ENCODE results near the gene RAB7A.

DNA sequence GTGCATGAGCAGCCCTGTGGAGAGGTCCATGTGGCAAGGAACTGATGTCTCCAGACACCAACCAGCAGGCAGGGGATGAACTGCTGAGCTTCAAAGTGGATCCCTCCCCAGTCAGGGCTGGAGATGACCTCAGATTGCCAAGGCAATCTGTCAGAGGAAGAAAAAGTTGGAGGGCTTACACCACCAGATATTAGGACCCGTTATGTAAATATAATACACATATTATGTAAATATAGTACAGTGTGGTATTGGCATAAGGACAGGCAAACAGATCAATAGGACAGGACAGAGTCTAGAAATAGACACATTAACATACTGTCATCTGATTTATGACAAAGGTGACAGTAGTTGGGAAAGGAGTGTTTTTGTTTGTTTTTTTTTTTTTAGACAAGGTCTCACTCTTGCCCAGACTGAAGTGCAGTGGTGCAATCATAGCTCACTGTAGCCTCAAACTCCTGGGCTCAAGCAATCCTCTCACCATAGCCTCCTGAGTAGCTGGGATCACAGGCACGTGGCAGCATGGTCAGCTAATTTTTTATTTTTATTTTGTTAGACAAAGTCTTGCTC is 18.0 kb upstream of the RAB7A start:
- TF ChIP-seq, protein P1, sequence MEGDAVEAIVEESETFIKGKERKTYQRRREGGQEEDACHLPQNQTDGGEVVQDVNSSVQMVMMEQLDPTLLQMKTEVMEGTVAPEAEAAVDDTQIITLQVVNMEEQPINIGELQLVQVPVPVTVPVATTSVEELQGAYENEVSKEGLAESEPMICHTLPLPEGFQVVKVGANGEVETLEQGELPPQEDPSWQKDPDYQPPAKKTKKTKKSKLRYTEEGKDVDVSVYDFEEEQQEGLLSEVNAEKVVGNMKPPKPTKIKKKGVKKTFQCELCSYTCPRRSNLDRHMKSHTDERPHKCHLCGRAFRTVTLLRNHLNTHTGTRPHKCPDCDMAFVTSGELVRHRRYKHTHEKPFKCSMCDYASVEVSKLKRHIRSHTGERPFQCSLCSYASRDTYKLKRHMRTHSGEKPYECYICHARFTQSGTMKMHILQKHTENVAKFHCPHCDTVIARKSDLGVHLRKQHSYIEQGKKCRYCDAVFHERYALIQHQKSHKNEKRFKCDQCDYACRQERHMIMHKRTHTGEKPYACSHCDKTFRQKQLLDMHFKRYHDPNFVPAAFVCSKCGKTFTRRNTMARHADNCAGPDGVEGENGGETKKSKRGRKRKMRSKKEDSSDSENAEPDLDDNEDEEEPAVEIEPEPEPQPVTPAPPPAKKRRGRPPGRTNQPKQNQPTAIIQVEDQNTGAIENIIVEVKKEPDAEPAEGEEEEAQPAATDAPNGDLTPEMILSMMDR (IDR thresholded peaks at IDR 0.05) = no peak
- no peak for TF ChIP-seq POLR2A (IDR thresholded peaks at IDR 0.05)
